ENCODE measurements around the gene GPR26. TPM values are rescaled to one million over a fixed set of nuclear protein-coding genes. Genes with fewer than 3 reads are reported as not detected.

GPR26 gene
- total RNA-seq, 1 donor from 2014 or later = not detected

DNA sequence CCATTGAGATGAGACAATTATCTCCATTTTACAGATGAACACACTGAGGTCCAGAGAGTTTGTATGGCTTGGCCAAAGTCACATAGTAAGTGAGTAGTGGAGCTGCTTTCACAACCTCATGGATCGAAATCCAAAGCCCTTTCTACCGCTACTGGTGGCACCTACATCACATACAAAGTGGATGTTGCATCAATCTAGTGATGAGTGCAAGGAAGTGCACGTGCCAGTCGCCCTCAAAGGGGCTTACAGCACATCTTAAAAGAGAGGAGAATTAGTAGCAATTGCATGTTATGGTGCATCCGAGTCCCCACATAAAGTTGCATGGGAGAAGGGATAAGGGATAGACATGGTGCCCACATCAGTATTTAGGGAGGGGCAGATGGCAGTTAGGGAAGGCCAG lies 31.0 kb upstream of the GPR26 start:
- TF ChIP-seq, protein P1, sequence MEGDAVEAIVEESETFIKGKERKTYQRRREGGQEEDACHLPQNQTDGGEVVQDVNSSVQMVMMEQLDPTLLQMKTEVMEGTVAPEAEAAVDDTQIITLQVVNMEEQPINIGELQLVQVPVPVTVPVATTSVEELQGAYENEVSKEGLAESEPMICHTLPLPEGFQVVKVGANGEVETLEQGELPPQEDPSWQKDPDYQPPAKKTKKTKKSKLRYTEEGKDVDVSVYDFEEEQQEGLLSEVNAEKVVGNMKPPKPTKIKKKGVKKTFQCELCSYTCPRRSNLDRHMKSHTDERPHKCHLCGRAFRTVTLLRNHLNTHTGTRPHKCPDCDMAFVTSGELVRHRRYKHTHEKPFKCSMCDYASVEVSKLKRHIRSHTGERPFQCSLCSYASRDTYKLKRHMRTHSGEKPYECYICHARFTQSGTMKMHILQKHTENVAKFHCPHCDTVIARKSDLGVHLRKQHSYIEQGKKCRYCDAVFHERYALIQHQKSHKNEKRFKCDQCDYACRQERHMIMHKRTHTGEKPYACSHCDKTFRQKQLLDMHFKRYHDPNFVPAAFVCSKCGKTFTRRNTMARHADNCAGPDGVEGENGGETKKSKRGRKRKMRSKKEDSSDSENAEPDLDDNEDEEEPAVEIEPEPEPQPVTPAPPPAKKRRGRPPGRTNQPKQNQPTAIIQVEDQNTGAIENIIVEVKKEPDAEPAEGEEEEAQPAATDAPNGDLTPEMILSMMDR (IDR thresholded peaks at IDR 0.05; ENCODE audit: unreplicated experiment) = no peak
- Mint-ChIP-seq H3K4me3 (no peak overlapping the region), H3K36me3 (no peaks in the 10 kb centered on the region), H3K27ac (no peak overlapping the region), H3K27me3 (ENCODE audit: low read depth) (peaks cover 10% of the 10 kb centered on the region), H3K4me1 (no peaks in the 10 kb centered on the region), H3K9me3 (no peaks in the 10 kb centered on the region)
- DNase-seq (ENCODE audit: low spot score in 2 of 2, unreplicated experiment in 2 of 2) = peak in 1 of 2 experiments; percentile 5

GRCh38 chr10:123635745-123636144 lies 30.4 kb upstream of the GPR26 start:
- TF ChIP-seq, protein P1 (IDR thresholded peaks at IDR 0.05; ENCODE audit: unreplicated experiment) = no peak
- no peak overlapping the region for H3K27ac Mint-ChIP-seq
- no peaks in the 10 kb centered on the region for H3K36me3 Mint-ChIP-seq
- no peaks in the 10 kb centered on the region for H3K9me3 Mint-ChIP-seq
- H3K4me1 Mint-ChIP-seq = no peaks in the 10 kb centered on the region
- no peak overlapping the region for H3K4me3 Mint-ChIP-seq
- H3K27me3 Mint-ChIP-seq (ENCODE audit: low read depth) = peaks cover 10% of the 10 kb centered on the region
- peak in 1 of 2 experiments; percentile 20 for DNase-seq (ENCODE audit: low spot score in 2 of 2, unreplicated experiment in 2 of 2)

DNA sequence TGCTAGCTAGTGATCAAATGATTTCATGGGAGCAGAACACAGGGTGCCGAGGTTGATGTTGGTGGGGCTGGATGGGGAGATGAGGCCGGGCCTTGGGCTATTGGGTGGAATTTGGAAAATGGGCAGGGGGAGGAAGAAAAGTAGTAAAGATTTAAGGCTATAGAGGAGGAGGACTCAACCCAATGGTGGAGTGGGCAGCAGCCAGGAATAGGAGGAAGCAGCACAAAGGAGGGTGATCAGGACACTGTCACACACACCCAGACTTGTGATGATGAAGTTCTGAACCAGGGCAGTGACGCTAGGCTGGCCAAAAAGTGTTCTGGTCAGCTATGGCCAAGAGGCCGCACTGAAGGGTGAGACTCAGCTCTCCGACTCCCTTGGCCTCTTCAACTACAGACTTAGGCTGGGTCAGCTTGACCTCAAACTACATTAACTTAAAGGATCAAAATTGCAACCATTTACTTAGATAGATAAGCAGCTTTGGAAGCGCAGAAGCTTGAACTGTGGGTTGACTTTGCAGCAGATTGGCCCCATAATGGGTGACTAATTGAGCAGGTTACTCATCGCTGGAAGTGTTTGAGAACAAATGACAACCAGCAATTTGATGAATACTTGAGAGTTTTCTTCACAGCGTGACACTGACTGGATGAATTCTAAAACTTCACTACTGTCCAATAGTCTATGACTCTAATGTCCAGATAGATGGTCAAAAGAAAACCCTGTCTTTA lies 29.4 kb upstream of the GPR26 start:
- peak in 1 of 2 experiments; percentile 13 for DNase-seq (ENCODE audit: low spot score in 2 of 2, unreplicated experiment in 2 of 2)
- Mint-ChIP-seq H3K9me3 (no peaks in the 10 kb centered on the region), H3K36me3 (no peaks in the 10 kb centered on the region), H3K4me1 (no peaks in the 10 kb centered on the region), H3K27ac (no peak overlapping the region), H3K27me3 (ENCODE audit: low read depth) (peaks cover 10% of the 10 kb centered on the region), H3K4me3 (no peak overlapping the region)
- TF ChIP-seq, protein P1 (IDR thresholded peaks at IDR 0.05; ENCODE audit: unreplicated experiment) = no peak

- Mint-ChIP-seq H3K27ac (no peak overlapping the region), H3K36me3 (no peaks in the 10 kb centered on the region), H3K27me3 (ENCODE audit: low read depth) (peaks cover 6% of the 10 kb centered on the region), H3K4me1 (no peaks in the 10 kb centered on the region), H3K4me3 (no peak overlapping the region), H3K9me3 (no peaks in the 10 kb centered on the region)
- TF ChIP-seq, protein P1 (IDR thresholded peaks at IDR 0.05; ENCODE audit: unreplicated experiment) = no peak
- peak in 1 of 2 experiments; percentile 2 for DNase-seq (ENCODE audit: low spot score in 2 of 2, unreplicated experiment in 2 of 2)
Observed at GRCh38 chr10:123637326-123637880, 28.8 kb upstream of the GPR26 start.

DNA sequence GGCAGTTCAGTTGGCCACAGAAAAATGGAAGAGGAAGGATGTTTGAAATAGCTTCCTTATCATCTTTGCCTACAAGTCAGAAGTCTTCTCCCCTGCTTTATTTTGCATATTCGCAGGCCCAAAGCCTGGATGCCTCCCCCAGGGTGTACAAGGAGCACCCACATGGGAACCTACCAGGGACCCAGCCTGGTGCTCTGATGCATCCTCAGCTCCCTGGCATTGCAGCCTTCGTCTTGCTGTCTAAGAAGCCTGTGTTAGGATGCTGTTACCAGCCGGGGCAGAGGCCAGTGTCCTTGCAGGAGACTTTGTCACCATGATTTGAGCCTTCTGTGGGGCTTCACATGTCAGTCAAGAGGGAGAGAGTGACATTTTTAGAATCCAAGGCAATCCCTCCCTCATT lies 27.0 kb upstream of the GPR26 start:
- H3K36me3 Mint-ChIP-seq = no peaks in the 10 kb centered on the region
- TF ChIP-seq, protein P1 (IDR thresholded peaks at IDR 0.05; ENCODE audit: unreplicated experiment) = no peak
- DNase-seq (ENCODE audit: low spot score in 2 of 2, unreplicated experiment in 2 of 2) = peak in 1 of 2 experiments; percentile 10
- no peaks in the 10 kb centered on the region for H3K9me3 Mint-ChIP-seq
- no peak overlapping the region for H3K4me3 Mint-ChIP-seq
- H3K4me1 Mint-ChIP-seq = no peaks in the 10 kb centered on the region
- peaks cover 1% of the 10 kb centered on the region for H3K27me3 Mint-ChIP-seq (ENCODE audit: low read depth)
- H3K27ac Mint-ChIP-seq = no peak overlapping the region

Data from mesothelial cell of epicardium (in vitro differentiated cells).